Stimulated activated naive CD4-positive, alpha-beta T cell (primary cell): ENCODE results near the gene TNFRSF8.

Experiments
- DNase-seq, 6 experiments: peaks; one replicate each; lab custom pipeline; 2025; lab: John Stamatoyannopoulos, UW

The TNFRSF8 gene

GRCh38 chr1:12142891-12143630 lies 80.0 kb downstream of the TNFRSF8 start:
- peak in 1 of 6 experiments; percentile 35 for DNase-seq

- peak in 1 of 6 experiments; percentile 35 for DNase-seq
Observed at GRCh38 chr1:12143631-12144155, 80.6 kb downstream of the TNFRSF8 start.

GRCh38 chr1:12144236-12144635 lies 81.1 kb downstream of the TNFRSF8 start:
- no peak for DNase-seq

- DNase-seq: no peak
Observed at GRCh38 chr1:12144969-12145368, 81.9 kb downstream of the TNFRSF8 start.

GRCh38 chr1:12145616-12146342 lies 82.7 kb downstream of the TNFRSF8 start:
- DNase-seq: no peak

- no peak for DNase-seq
Observed at GRCh38 chr1:12146343-12147112, 83.4 kb downstream of the TNFRSF8 start.

- DNase-seq: no peak
Observed at GRCh38 chr1:12147201-12147701, 84.1 kb downstream of the TNFRSF8 start.

GRCh38 chr1:12148160-12148957 lies 85.3 kb downstream of the TNFRSF8 start:
- no peak for DNase-seq

GRCh38 chr1:12148958-12149790 lies 86.1 kb downstream of the TNFRSF8 start:
- DNase-seq: no peak

- no peak for DNase-seq
Observed at GRCh38 chr1:12149791-12150175, 86.7 kb downstream of the TNFRSF8 start.

GRCh38 chr1:12150456-12151200 lies 87.5 kb downstream of the TNFRSF8 start:
- peak in 3 of 6 experiments; percentile 40 to 68 (median 60) for DNase-seq

- DNase-seq: no peak
Observed at GRCh38 chr1:12151465-12151864, 88.4 kb downstream of the TNFRSF8 start.

GRCh38 chr1:12152113-12152891 lies 89.2 kb downstream of the TNFRSF8 start:
- DNase-seq: no peak

- DNase-seq: no peak
Observed at GRCh38 chr1:12153181-12153785, 90.2 kb downstream of the TNFRSF8 start.

- DNase-seq: no peak
Observed at GRCh38 chr1:12155328-12155727, 92.2 kb downstream of the TNFRSF8 start.

GRCh38 chr1:12157366-12158231 lies 94.5 kb downstream of the TNFRSF8 start:
- no peak for DNase-seq

GRCh38 chr1:12158357-12159092 lies 95.4 kb downstream of the TNFRSF8 start:
- no peak for DNase-seq
